ENCODE results near the gene ATP2B3. TPM values are rescaled to one million over a fixed set of nuclear protein-coding genes. Genes with fewer than 3 reads are reported as not detected.
A peak's percentile ranks its signal among the peaks of the same experiment; 100 is the strongest.

The ATP2B3 gene
- total and polyA plus RNA-seq, 2 experiments from 2014 or later = 0.17 TPM; not detected in 1

GRCh38 chrX:153522259-153522658, 4.8 kb downstream of the ATP2B3 start:
- H3K4me2 ChIP-seq = no peak overlapping the region
- Mint-ChIP-seq H3K9me3 (no peaks in the 10 kb centered on the region), H3K4me3 (no peak overlapping the region), H3K36me3 (ENCODE audit: low read depth) (no peaks in the 10 kb centered on the region), H3K4me1 (no peaks in the 10 kb centered on the region), H3K27ac (no peak overlapping the region), H3K27me3 (ENCODE audit: insufficient read depth, low read depth, poor library complexity) (peaks cover 23% of the 10 kb centered on the region)
- peak; percentile 70 for ATAC-seq
- H3K79me2 ChIP-seq (replicated peaks; ENCODE audit: insufficient read depth) = no peaks in the 10 kb centered on the region
- no peaks in the 10 kb centered on the region for H3F3A ChIP-seq (replicated peaks; ENCODE audit: low read depth)
- H3K27me3 ChIP-seq (ENCODE audit: insufficient read depth) = peaks cover 17% of the 10 kb centered on the region
- no peak overlapping the region for H2AFZ ChIP-seq
- no peak for TF ChIP-seq REST (IDR thresholded peaks at IDR 0.05; ENCODE audit: unreplicated experiment)
- TF ChIP-seq CTCF (conservative IDR thresholded peaks at IDR 0.05; ENCODE audit: low read depth in 2 of 2) = no peak
- no peak for TF ChIP-seq EZH2phosphoT487 (IDR thresholded peaks at IDR 0.05; ENCODE audit: unreplicated experiment)
- no peak for TF ChIP-seq ZNF114 (CRISPR knock-in tag; IDR thresholded peaks at IDR 0.05)
- no peak for TF ChIP-seq POLR2AphosphoS5 (IDR thresholded peaks at IDR 0.05; ENCODE audit: low read depth)
- no peak for TF ChIP-seq NANOG (IDR thresholded peaks at IDR 0.05; ENCODE audit: borderline replicate concordance)
- no peak for TF ChIP-seq STAT1 (IDR thresholded peaks at IDR 0.05; ENCODE audit: unreplicated experiment)
- TF ChIP-seq JUNB (IDR thresholded peaks at IDR 0.05; ENCODE audit: unreplicated experiment) = no peak
- no peak for TF ChIP-seq ETS1 (IDR thresholded peaks at IDR 0.05)
- no peak for TF ChIP-seq CREB1 (CRISPR knock-in tag; IDR thresholded peaks at IDR 0.05; ENCODE audit: low read depth)
- TF ChIP-seq ZNF462 (CRISPR knock-in tag; IDR thresholded peaks at IDR 0.05) = no peak
- TF ChIP-seq EZH2 (IDR thresholded peaks at IDR 0.05; ENCODE audit: low read depth, unreplicated experiment) = no peak
- no peak for TF ChIP-seq ZNF331 (CRISPR knock-in tag; IDR thresholded peaks at IDR 0.05; ENCODE audit: low read depth)
- H3K27ac ChIP-seq (ENCODE audit: low read depth) = no peak overlapping the region
- H3K4me1 ChIP-seq (ENCODE audit: insufficient read depth) = no peaks in the 10 kb centered on the region
- no peak overlapping the region for H3K4me3 ChIP-seq
- DNase-seq (ENCODE audit: low spot score) = peak; percentile 42
- no peaks in the 10 kb centered on the region for H3K36me3 ChIP-seq (ENCODE audit: insufficient read depth)
- no peaks in the 10 kb centered on the region for H4K20me1 ChIP-seq (replicated peaks; ENCODE audit: insufficient read depth)
- H3K9me2 ChIP-seq (ENCODE audit: insufficient read depth) = no peaks in the 10 kb centered on the region

Data from GM23338 (cell line).